OCI-LY7 (cell line): ENCODE measurements around the gene PPM1M. TPM values are rescaled to one million over a fixed set of nuclear protein-coding genes. Genes with fewer than 3 reads are reported as not detected.
A peak's percentile ranks its signal among the peaks of the same experiment; 100 is the strongest.

Source experiments
- BruUV-seq: library from RNA; stranded (reverse); fragments of 400-500 nt; replicated peaks from 2 replicates; lab custom pipeline; 2021; lab: Mats Ljungman, UMichigan
- CTCF ChIA-PET: fragments of 300-600 bp; sonication (Branson Sonifier 250); formaldehyde crosslinking; loops from one replicate; lab custom pipeline; 2022; ENCODE audit warnings: antibody characterized with exemption; ENCODE audit not compliant: unreplicated experiment; lab: Charles Lee
- POLR2A ChIA-PET: fragments of 300-600 bp; sonication (Branson Sonifier 250); formaldehyde crosslinking; loops from one replicate; lab custom pipeline; 2022; ENCODE audit warnings: antibody characterized with exemption; lab: Charles Lee
- DNase-seq: peaks from one replicate; pipeline ENCODE4 v3.0.0-alpha.2; 2015; ENCODE audit warnings: low spot score
- H2AFZ ChIP-seq: fragments of 200-600 bp; sonication (generic), shearing (Covaris generic); 2 replicates; pipeline ENCODE4 v1.6.1; 2014; ENCODE audit warnings: mild to moderate bottlenecking, antibody characterized with exemption, low read length, moderate library complexity
- H3K27ac ChIP-seq: fragments of 200-600 bp; sonication (generic); 2 replicates; pipeline ENCODE4 v1.5.1; 2014; ENCODE audit warnings: mixed run types, low read depth, mild to moderate bottlenecking, moderate library complexity, low read length, inconsistent platforms; ENCODE audit not compliant: poor library complexity, severe bottlenecking
- H3K36me3 ChIP-seq: fragments of 200-600 bp; sonication (generic); 2 replicates; pipeline ENCODE4 v1.6.1; 2014; ENCODE audit warnings: mild to moderate bottlenecking, antibody characterized with exemption, low read length, moderate library complexity, mixed read lengths; ENCODE audit not compliant: insufficient read depth
- H3K4me1 ChIP-seq: fragments of 200-600 bp; sonication (generic); 2 replicates; pipeline ENCODE4 v1.5.1; 2014; ENCODE audit warnings: mild to moderate bottlenecking, low read length; ENCODE audit not compliant: insufficient read depth, poor library complexity, severe bottlenecking
- H3K4me2 ChIP-seq: fragments of 200-600 bp; sonication (generic); 2 replicates; pipeline ENCODE4 v1.6.1; 2014; ENCODE audit warnings: mild to moderate bottlenecking, low read length
- H3K4me3 ChIP-seq: fragments of 200-600 bp; sonication (generic); 2 replicates; pipeline ENCODE4 v1.5.1; 2014; ENCODE audit warnings: mild to moderate bottlenecking, low read depth, low read length; ENCODE audit not compliant: poor library complexity, severe bottlenecking
- H3K79me2 ChIP-seq: fragments of 200-600 bp; sonication (generic); 2 replicates; pipeline ENCODE4 v1.6.1; 2016; ENCODE audit warnings: low read depth, mild to moderate bottlenecking, low read length, moderate library complexity, mixed read lengths; ENCODE audit not compliant: insufficient read depth
- H3K9me2 ChIP-seq: fragments of 200-600 bp; sonication (generic); 2 replicates; pipeline ENCODE4 v1.6.1; 2016; ENCODE audit warnings: mild to moderate bottlenecking, low read length, mixed read lengths; ENCODE audit not compliant: insufficient read depth
- H3K9me3 ChIP-seq: fragments of 200-600 bp; sonication (generic); 2 replicates; pipeline ENCODE4 v1.6.1; 2014; ENCODE audit warnings: mild to moderate bottlenecking, mixed run types, low read length, mixed read lengths
- H4K20me1 ChIP-seq: fragments of 200-600 bp; sonication (generic); 2 replicates; pipeline ENCODE4 v1.6.1; 2014; ENCODE audit warnings: mild to moderate bottlenecking, antibody characterized with exemption, low read length, moderate library complexity, mixed read lengths; ENCODE audit not compliant: insufficient read depth
- CTCF ChIP-seq: fragments of 200-600 bp; sonication (generic); conservative IDR thresholded peaks from 2 replicates; pipeline ENCODE4 v1.5.1; 2014; ENCODE audit warnings: mild to moderate bottlenecking, antibody characterized with exemption, low read length, moderate library complexity, mixed read lengths
- EZH2phosphoT487 ChIP-seq: fragments of 200-600 bp; sonication (generic); IDR thresholded peaks from 2 replicates; pipeline ENCODE4 v1.6.1; 2018; ENCODE audit warnings: low read depth, borderline replicate concordance, mild to moderate bottlenecking, mixed run types, antibody characterized with exemption, low read length, moderate library complexity, mixed read lengths
- intact Hi-C: fragments of 100-400 bp; cut with micrococcal nuclease; formaldehyde crosslinking; loops from one replicate; pipeline ENCODE4 v1.10.0; 2022; ENCODE audit not compliant: unreplicated experiment
- total RNA-seq, 2 experiments: library from RNA; depleted of rRNA in 1 of 2; stranded (reverse); fragments of >200 nt in 1 of 2; shearing (Covaris generic) in 1 of 2; gene quantifications; 2 replicates each; pipeline ENCODE4 v1.2.3, GENCODE V29; 2014 to 2022

Gene PPM1M
- total RNA-seq, 2 experiments from 2014 or later: 4.4 to 15.6 TPM

- Histone ChIP-seq H3K36me3 (peaks cover 8% of the 10 kb centered on the region; the same call in 1 of the 2 replicates), H3K4me3 (no peak overlapping the region), H3K9me3 (no peaks in the 10 kb centered on the region), H3K79me2 (peaks cover 13% of the 10 kb centered on the region; the same call in 1 of the 2 replicates), H3K9me2 (no peaks in the 10 kb centered on the region), H4K20me1 (no peaks in the 10 kb centered on the region), H3K27ac (no peak overlapping the region), H3K4me1 (peaks cover 21% of the 10 kb centered on the region), H2AFZ (no peak overlapping the region), H3K4me2 (0 out of 2 replicates have a peak overlapping the region, but pooled peaks have one; percentile 0)
- ChIA-PET POLR2A (interaction anchor here (0.5 to 1.4 kb wide), 4 partner anchors 13 to 179 kb away, joined by 3 to 7 read pairs (median 4); no protein-coding TSS in a partner anchor), CTCF (no interaction called here)
- TF ChIP-seq EZH2phosphoT487: no peak
- no peak for TF ChIP-seq CTCF
- no peak for DNase-seq
- intact Hi-C loops: no loop called here
- BruUV-seq: no TSS peak
Measured at GRCh38 chr3:52289747-52290595, 44.4 kb downstream of the PPM1M start.

GRCh38 chr3:52290596-52291507 is 45.3 kb downstream of the PPM1M start:
- no peak for TF ChIP-seq CTCF
- TF ChIP-seq EZH2phosphoT487: no peak
- peaks cover 21% of the 10 kb centered on the region for H3K4me1 ChIP-seq
- no peaks in the 10 kb centered on the region for H4K20me1 ChIP-seq
- no peak overlapping the region for H2AFZ ChIP-seq
- intact Hi-C loops: loop anchor here (1.0 kb wide), 3 partner anchors 48 to 156 kb away; no protein-coding TSS in a partner anchor
- POLR2A ChIA-PET: interaction anchor here (0.6 kb wide), 1 partner anchor 679 kb away, joined by 3 read pairs; no protein-coding TSS in a partner anchor
- no peak overlapping the region for H3K4me2 ChIP-seq
- no peaks in the 10 kb centered on the region for H3K9me3 ChIP-seq
- BruUV-seq: no TSS peak
- no peak overlapping the region for H3K27ac ChIP-seq
- H3K9me2 ChIP-seq: no peaks in the 10 kb centered on the region
- no peak overlapping the region for H3K4me3 ChIP-seq
- CTCF ChIA-PET: interaction anchor here (1.3 kb wide), 1 partner anchor 48 kb away, joined by 5 read pairs; no protein-coding TSS in a partner anchor
- H3K36me3 ChIP-seq: peaks cover 8% of the 10 kb centered on the region; the same call in 1 of the 2 replicates
- no peak for DNase-seq
- H3K79me2 ChIP-seq: peaks cover 13% of the 10 kb centered on the region; the same call in 1 of the 2 replicates
